ENCODE results near the gene PCTP.

Gene PCTP

GRCh38 chr17:55727920-55728319 lies 22.9 kb upstream of the PCTP start:
- no peak for DNase-seq (ENCODE audit: low read depth)

- DNase-seq (ENCODE audit: low read depth) = no peak
Measured at GRCh38 chr17:55728361-55728760, 22.5 kb upstream of the PCTP start.

- DNase-seq (ENCODE audit: low read depth) = no peak
Measured at GRCh38 chr17:55728833-55729232, 22.0 kb upstream of the PCTP start.

GRCh38 chr17:55729484-55729883 lies 21.4 kb upstream of the PCTP start:
- DNase-seq (ENCODE audit: low read depth) = no peak

- no peak for DNase-seq (ENCODE audit: low read depth)
Measured at GRCh38 chr17:55730380-55730779, 20.5 kb upstream of the PCTP start.

GRCh38 chr17:55730808-55731207 lies 20.0 kb upstream of the PCTP start:
- DNase-seq (ENCODE audit: low read depth) = no peak

- no peak for DNase-seq (ENCODE audit: low read depth)
Measured at GRCh38 chr17:55731586-55732250, 19.1 kb upstream of the PCTP start.

- DNase-seq (ENCODE audit: low read depth) = no peak
Measured at GRCh38 chr17:55734128-55734781, 16.6 kb upstream of the PCTP start.

DNA sequence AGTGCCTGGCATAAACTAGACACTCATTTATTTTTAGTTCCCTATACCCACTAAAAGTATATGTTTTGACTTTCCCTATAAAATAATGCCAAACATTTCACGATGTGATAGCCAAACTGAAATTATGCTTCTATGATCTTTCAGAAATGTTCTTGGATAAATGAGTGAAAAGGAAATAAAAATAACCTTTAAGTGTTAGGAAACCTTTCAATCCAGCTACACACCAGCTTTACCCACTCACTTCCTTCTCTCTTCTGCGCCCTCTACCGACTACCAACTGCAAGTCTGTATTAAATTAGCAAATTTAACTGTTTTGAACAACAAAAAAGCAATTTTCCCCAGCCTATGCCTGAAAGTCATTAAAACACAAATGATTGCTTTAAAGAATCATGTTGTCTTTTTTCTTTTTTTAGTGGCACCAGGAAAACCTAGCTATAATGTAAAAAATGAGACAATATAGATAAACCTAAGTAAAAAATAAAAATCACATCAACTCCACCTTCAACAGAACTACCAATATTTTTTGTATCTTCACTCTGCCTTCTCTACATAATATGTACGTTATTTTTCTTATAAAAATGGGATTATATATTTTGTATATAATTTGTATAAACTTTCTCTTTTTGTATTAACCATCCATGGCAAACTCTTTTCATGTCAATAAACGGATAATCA lies 15.0 kb upstream of the PCTP start:
- DNase-seq (ENCODE audit: low read depth) = no peak

DNA sequence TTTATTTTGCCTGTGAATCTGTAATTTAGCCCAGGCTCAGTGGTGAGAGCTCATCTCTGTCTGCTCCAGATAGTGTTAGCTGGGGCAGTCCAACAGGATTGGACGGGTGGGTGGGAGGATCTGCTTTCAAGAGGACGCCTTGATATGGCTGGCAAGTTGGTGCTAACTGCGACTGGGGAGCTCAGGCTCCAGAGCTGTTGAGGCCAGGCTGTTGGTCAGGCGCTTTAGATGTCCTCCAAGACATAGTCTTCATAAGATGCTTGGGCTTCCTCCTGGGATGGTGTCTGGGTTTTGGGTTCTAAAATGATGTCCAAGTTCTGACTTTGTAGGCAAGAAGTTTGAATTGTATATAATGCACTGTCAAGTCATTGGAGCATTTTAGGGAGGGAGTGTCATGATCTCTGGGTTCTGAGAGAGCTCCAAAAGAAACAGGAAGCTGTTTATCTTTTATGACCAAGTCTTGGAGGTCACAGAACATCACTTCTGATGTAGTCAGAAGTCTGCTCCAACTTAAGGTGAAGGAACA lies 12.8 kb upstream of the PCTP start:
- DNase-seq (ENCODE audit: low read depth) = no peak

GRCh38 chr17:55740511-55741355 lies 10.1 kb upstream of the PCTP start:
- no peak for DNase-seq (ENCODE audit: low read depth)

DNA sequence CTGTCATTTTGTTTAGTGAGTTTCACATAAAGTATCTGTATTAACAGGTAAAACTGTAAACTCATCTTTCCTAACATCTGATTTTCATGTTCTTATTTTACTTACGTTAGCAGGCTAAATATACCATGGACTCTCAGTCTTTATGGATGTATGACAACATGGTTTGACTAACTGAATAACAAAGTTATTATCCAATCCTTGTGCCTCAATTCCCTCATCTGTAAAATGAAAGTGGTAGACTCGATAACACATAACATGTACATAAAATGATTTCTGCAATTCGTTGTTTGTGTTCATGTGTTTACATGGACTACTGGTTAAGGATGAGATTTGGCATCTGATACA lies 9.5 kb upstream of the PCTP start:
- no peak for DNase-seq (ENCODE audit: low read depth)

- no peak for DNase-seq (ENCODE audit: low read depth)
Measured at GRCh38 chr17:55742272-55743102, 8.4 kb upstream of the PCTP start.

DNA sequence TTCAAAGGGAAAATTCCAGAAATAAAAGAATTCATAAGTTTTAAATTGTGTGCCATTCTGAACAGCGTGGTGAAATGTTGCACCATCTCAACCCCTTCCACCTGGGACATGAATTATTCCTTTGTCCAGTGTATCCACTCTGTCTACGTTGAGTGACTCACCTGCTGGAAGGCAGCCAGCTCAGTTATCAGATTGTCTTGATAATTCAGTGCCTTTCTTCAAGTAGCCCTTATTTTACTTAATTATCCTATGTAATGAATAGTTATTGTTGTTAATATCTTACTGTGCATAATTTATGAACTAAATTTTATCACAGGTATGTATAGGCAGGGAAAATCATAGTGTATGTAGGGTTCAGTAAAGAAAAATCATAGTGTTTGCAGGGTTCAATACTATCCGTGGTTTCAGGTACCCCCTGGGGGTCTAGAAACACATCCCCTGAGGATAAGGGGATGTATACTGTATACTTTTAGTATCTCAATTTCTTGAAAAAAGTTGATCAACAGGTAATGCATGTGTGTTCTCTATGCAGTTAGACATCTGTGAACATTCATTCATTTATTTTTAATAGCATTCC lies 7.7 kb upstream of the PCTP start:
- no peak for DNase-seq (ENCODE audit: low read depth)

DNA sequence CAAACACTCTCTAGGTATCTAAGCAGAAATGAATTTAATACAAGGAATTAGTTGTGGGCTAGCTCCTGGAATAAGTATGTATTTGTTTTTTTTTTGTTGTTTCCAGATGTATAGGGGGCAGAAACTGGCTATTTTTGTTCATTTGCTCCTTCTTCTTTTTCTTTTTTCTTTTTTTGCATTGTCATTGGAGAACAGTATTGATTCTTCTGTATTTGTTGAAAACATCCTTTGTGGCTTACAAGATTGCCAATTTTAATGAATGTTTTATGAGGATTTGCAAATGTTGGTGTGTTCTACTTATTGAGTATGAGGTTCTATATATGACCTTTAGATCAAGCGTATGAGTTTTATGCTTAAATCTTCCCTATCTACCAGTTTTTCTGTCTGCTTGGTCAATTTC lies 5.6 kb upstream of the PCTP start:
- no peak for DNase-seq (ENCODE audit: low read depth)

GRCh38 chr17:55746466-55746865 lies 4.4 kb upstream of the PCTP start:
- no peak for DNase-seq (ENCODE audit: low read depth)

- no peak for DNase-seq (ENCODE audit: low read depth)
Measured at GRCh38 chr17:55747209-55747608, 3.6 kb upstream of the PCTP start.

GRCh38 chr17:55748841-55749240 lies 2.0 kb upstream of the PCTP start:
- no peak for DNase-seq (ENCODE audit: low read depth)

GRCh38 chr17:55749985-55750384 lies 866 bp upstream of the PCTP start:
- no peak for DNase-seq (ENCODE audit: low read depth)

- no peak for DNase-seq (ENCODE audit: low read depth)
Measured at GRCh38 chr17:55751720-55752250, 934 bp downstream of the PCTP start.

GRCh38 chr17:55756689-55757088 lies 5.8 kb downstream of the PCTP start:
- no peak for DNase-seq (ENCODE audit: low read depth)

Data from T follicular helper cell (primary cell).